Calu3 (cell line): ENCODE data around the gene PSORS1C2. TPM values are rescaled to one million over a fixed set of nuclear protein-coding genes. Genes with fewer than 3 reads are reported as not detected.

ENCODE experiments used
- BruUV-seq: library from RNA; stranded (reverse); fragments of 400-500 nt; replicated peaks from 2 replicates; lab custom pipeline; 2021; lab: Mats Ljungman, UMichigan
- CTCF ChIA-PET: fragments of 300-600 bp; sonication (Branson Sonifier 250); formaldehyde crosslinking; loops from one replicate; lab custom pipeline; 2022; ENCODE audit warnings: antibody characterized with exemption; lab: Charles Lee
- DNase-seq: peaks from one replicate; pipeline ENCODE4 v3.0.0; 2022
- H3K27ac Mint-ChIP-seq: one replicate; pipeline ENCODE4 v1.8.0; 2022; ENCODE audit warnings: mixed read lengths; ENCODE audit not compliant: unreplicated experiment
- H3K27me3 Mint-ChIP-seq: one replicate; pipeline ENCODE4 v1.8.0; 2022; ENCODE audit warnings: mixed read lengths; ENCODE audit not compliant: unreplicated experiment
- H3K36me3 Mint-ChIP-seq: one replicate; pipeline ENCODE4 v1.8.0; 2022; ENCODE audit warnings: mild to moderate bottlenecking, moderate library complexity, mixed read lengths; ENCODE audit not compliant: insufficient read depth, unreplicated experiment
- H3K4me1 Mint-ChIP-seq: one replicate; pipeline ENCODE4 v1.8.0; 2022; ENCODE audit warnings: mild to moderate bottlenecking, low read depth, mixed read lengths; ENCODE audit not compliant: unreplicated experiment
- H3K4me3 Mint-ChIP-seq: one replicate; pipeline ENCODE4 v1.8.0; 2022; ENCODE audit warnings: mild to moderate bottlenecking, low read depth, moderate library complexity, mixed read lengths; ENCODE audit not compliant: unreplicated experiment
- H3K9me3 Mint-ChIP-seq: one replicate; pipeline ENCODE4 v1.8.0; 2022; ENCODE audit warnings: low read depth, mixed read lengths; ENCODE audit not compliant: unreplicated experiment
- intact Hi-C: fragments of 100-400 bp; cut with micrococcal nuclease; formaldehyde crosslinking; loops from one replicate; pipeline ENCODE4 v1.10.0; 2022; ENCODE audit not compliant: unreplicated experiment
- total RNA-seq: library from RNA; stranded (reverse); gene quantifications from 2 replicates; pipeline ENCODE4 v1.2.3, GENCODE V29; 2022
- TF ChIP-seq, protein P1 (sequence below): fragments of 200-600 bp; IDR thresholded peaks from one replicate; pipeline ENCODE4 v1.8.0; 2022; ENCODE audit warnings: antibody characterized with exemption; ENCODE audit not compliant: unreplicated experiment

Gene PSORS1C2
- total RNA-seq, 1 experiment from 2014 or later: not detected

DNA sequence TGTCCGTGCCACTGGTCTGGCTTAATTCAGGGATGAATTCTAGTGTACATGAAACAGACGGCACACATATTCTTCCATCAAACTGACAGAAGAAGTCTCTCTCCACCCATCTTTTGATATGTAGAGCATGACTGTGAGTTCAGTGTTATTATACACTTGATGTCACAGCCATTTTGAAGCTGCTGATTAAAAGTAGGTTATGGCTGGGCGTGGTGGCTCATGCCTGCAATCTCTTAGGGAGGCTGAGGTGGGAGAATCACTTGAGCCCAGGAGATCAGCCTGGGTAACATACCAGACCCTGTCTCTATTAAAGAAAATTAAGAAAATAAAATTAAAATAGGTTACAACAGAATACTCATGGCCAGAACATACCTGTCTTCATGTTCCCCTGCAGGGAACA lies 47.2 kb downstream of the PSORS1C2 start:
- CTCF ChIA-PET: interaction anchor here (0.6 to 4.3 kb wide), 6 partner anchors 12 to 288 kb away, joined by 3 to 22 read pairs (median 7); partner anchors contain the start of gene PSORS1C1
- TF ChIP-seq, protein P1, sequence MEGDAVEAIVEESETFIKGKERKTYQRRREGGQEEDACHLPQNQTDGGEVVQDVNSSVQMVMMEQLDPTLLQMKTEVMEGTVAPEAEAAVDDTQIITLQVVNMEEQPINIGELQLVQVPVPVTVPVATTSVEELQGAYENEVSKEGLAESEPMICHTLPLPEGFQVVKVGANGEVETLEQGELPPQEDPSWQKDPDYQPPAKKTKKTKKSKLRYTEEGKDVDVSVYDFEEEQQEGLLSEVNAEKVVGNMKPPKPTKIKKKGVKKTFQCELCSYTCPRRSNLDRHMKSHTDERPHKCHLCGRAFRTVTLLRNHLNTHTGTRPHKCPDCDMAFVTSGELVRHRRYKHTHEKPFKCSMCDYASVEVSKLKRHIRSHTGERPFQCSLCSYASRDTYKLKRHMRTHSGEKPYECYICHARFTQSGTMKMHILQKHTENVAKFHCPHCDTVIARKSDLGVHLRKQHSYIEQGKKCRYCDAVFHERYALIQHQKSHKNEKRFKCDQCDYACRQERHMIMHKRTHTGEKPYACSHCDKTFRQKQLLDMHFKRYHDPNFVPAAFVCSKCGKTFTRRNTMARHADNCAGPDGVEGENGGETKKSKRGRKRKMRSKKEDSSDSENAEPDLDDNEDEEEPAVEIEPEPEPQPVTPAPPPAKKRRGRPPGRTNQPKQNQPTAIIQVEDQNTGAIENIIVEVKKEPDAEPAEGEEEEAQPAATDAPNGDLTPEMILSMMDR: no peak
- H3K9me3 Mint-ChIP-seq: no peaks in the 10 kb centered on the region

DNA sequence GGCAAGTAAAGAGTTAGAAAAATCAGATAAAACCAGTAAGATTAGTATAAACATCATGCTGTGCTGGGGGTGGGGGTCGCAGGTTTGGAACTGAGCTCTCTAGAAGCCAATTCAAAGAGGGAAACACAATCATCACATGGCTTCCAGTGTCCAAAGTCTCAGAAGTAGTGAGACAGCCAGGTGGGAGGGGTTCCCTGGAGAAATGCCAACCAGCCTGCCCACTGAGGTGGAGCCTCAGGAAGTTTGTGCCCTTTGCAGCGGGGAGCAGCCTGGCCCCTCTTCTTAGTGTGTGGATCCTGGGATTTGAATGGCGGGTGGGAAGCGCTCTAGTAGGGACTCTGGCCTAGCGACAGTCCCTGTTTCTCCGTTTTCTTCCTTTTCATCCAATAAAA lies 47.9 kb downstream of the PSORS1C2 start:
- DNase-seq: no peak
- H3K9me3 Mint-ChIP-seq: no peaks in the 10 kb centered on the region
- H3K36me3 Mint-ChIP-seq: no peaks in the 10 kb centered on the region
- no TSS peak for BruUV-seq
- intact Hi-C loops: no loop called here
- TF ChIP-seq, protein P1: no peak
- no peak overlapping the region for H3K4me3 Mint-ChIP-seq
- H3K4me1 Mint-ChIP-seq: peaks cover 43% of the 10 kb centered on the region
- no peaks in the 10 kb centered on the region for H3K27me3 Mint-ChIP-seq
- CTCF ChIA-PET: interaction anchor here (0.7 to 4.3 kb wide), 4 partner anchors 11 to 148 kb away, joined by 3 to 22 read pairs (median 7); partner anchors contain the start of gene PSORS1C1
- H3K27ac Mint-ChIP-seq: no peak overlapping the region

More for the DNA sequence above, 47.2 kb downstream of the PSORS1C2 start:
- H3K4me1 Mint-ChIP-seq: peaks cover 41% of the 10 kb centered on the region
- no TSS peak for BruUV-seq
- no peak overlapping the region for H3K27ac Mint-ChIP-seq
- H3K4me3 Mint-ChIP-seq: no peak overlapping the region
- DNase-seq: no peak
- no peaks in the 10 kb centered on the region for H3K27me3 Mint-ChIP-seq
- intact Hi-C loops: no loop called here
- no peaks in the 10 kb centered on the region for H3K36me3 Mint-ChIP-seq

DNA sequence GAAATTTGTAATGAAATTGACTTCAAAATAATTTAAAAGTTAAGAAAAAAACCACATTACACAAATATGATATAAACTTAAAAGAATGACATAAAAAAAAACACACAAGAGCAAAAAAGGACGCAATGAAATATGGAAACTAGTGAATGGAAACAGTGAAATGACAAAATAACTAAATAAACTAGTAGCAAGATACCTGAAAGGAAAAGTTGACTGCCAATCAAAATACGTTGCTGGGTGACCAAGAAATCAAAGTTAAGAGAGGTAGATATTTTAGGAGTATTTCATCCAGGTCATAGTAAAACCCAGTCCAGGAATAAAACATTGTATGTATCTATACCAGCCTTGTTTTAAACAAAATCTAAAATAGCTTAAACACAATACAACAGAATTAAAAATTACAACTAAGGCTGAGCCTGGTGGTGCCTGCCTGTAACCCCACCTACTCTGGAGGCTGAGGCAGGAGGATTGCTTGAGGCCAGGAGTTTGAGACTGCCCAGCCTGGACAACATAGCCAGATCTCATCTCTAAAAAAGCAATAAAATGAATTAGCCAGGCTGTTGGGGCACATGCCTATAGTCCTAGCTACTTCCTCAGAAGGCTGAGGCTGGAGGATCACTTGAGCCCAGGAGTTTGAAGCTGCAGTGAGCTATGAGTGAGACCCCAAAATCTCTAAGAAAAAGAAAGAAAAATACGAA lies 48.4 kb downstream of the PSORS1C2 start:
- no peaks in the 10 kb centered on the region for H3K36me3 Mint-ChIP-seq
- BruUV-seq: no TSS peak
- no peak overlapping the region for H3K27ac Mint-ChIP-seq
- H3K4me3 Mint-ChIP-seq: no peak overlapping the region
- intact Hi-C loops: no loop called here
- CTCF ChIA-PET: interaction anchor here (0.7 to 4.3 kb wide), 4 partner anchors 11 to 148 kb away, joined by 3 to 22 read pairs (median 7); partner anchors contain the start of gene PSORS1C1
- no peak for DNase-seq
- H3K9me3 Mint-ChIP-seq: no peaks in the 10 kb centered on the region
- H3K27me3 Mint-ChIP-seq: no peaks in the 10 kb centered on the region
- peaks cover 42% of the 10 kb centered on the region for H3K4me1 Mint-ChIP-seq
- TF ChIP-seq, protein P1: no peak

Other genes starting within 250 kb of the PSORS1C2 start
- 70.5 and 80.0 TPM in 2 replicates for gene GTF2H4, start 230.9 kb downstream of the PSORS1C2 start, total RNA-seq
- 33.0 and 34.2 TPM in 2 replicates for gene VARS2, start 224.8 kb downstream of the PSORS1C2 start, total RNA-seq
- 184 and 246 TPM in 2 replicates for gene SFTA2, start 206.9 kb downstream of the PSORS1C2 start, total RNA-seq
- 0.07 and 0.15 TPM in 2 replicates for gene MUCL3, start 198.1 kb downstream of the PSORS1C2 start, total RNA-seq
- gene MUC21, start 155.3 kb downstream of the PSORS1C2 start, total RNA-seq: not detected in 2 replicates
- not detected in 2 replicates for gene MUC22, start 128.6 kb downstream of the PSORS1C2 start, total RNA-seq
- gene C6orf15, start 26.5 kb downstream of the PSORS1C2 start, total RNA-seq: not detected in 2 replicates
- 9.4 and 11.0 TPM in 2 replicates for gene PSORS1C1, start 24.3 kb downstream of the PSORS1C2 start, total RNA-seq
- gene CDSN, start 18.6 kb downstream of the PSORS1C2 start, total RNA-seq: 0.35 and 0.42 TPM in 2 replicates
- 95.2 and 105 TPM in 2 replicates for gene CCHCR1, start 18.7 kb upstream of the PSORS1C2 start, total RNA-seq
- gene TCF19, start 19.5 kb upstream of the PSORS1C2 start, total RNA-seq: 43.2 and 49.5 TPM in 2 replicates
- 25.7 and 32.7 TPM in 2 replicates for gene POU5F1, start 31.6 kb upstream of the PSORS1C2 start, total RNA-seq
- 652 and 1,216 TPM in 2 replicates for gene HLA-C, start 133.0 kb upstream of the PSORS1C2 start, total RNA-seq
- gene HLA-B, start 218.1 kb upstream of the PSORS1C2 start, total RNA-seq: 1,078 and 2,594 TPM in 2 replicates